Umbilical cord (tissue), 2 donors: ENCODE results near the gene PAFAH1B1. TPM values are rescaled to one million over a fixed set of nuclear protein-coding genes. Genes with fewer than 3 reads are reported as not detected.
A peak's percentile ranks its signal among the peaks of the same experiment; 100 is the strongest.
"Not testable (repeated sequence)": the region's sequence is repeated elsewhere in the genome, so short reads cannot be mapped to it uniquely, and the experiment has no call there.

Experiments used
- DNase-seq: peaks from one replicate; pipeline ENCODE4 v3.0.0-alpha.2; 2015; ENCODE audit warnings: low spot score
- total RNA-seq: library from RNA; depleted of rRNA; stranded (reverse); fragments of >200 nt; gene quantifications from one replicate; pipeline ENCODE4 v1.2.3, GENCODE V29; 2014; ENCODE audit warnings: low replicate concordance; ENCODE audit not compliant: insufficient read depth

PAFAH1B1 gene
- total RNA-seq, result 190 TPM

DNA sequence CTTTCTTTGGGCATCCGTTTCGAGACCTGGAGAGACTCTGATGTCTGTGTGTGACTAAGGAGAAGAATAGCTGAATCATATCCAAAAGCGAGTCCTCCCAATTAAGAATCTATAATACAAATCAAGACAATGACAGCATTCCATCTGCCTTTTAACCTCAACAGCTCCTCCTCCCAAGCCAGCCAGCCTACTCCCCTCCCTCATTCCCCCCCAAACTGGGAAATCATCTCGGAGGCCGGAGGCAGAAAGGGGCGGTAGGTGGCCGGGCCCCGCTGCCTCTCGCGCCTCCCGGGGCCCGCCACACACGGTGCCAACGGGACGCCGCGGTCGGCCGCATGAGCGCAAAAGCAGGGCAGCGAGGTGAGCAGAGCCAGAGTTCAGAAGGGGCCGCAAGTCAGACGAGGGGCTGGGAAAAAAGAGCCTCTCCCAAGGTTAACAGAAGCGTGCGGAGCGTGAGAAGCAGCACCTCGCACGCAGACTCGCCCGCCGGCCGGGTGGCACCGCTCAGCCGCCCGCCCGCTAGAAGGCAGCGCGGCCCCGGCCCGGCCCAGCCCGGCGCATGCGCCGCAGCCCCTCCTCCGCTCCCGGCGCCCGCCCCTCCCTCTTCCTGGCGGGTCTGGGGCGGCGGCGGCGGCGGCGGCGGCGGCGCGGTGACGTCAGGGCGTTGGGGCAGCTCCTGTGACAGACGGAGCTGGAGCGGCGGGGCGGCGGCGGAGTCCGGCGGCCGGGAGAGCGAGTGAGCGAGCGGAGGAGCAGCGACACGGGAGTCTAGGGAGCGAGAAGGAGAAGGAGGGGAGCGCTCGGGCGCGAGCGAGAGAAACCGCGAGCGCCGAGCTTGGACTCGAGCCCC is at the start of gene PAFAH1B1:
Gene PAFAH1B1, plus strand, starts transcription at position 684 of the 850 bp plus-strand sequence. CDS start 44,635 bp downstream, outside the sequence.
- DNase-seq, result peak; percentile 95

GRCh38 chr17:2545393-2545792 is 48.1 kb upstream of the PAFAH1B1 start:
- no peak for DNase-seq

GRCh38 chr17:2547176-2547575 is 46.3 kb upstream of the PAFAH1B1 start:
- peak; percentile 9 for DNase-seq

DNA sequence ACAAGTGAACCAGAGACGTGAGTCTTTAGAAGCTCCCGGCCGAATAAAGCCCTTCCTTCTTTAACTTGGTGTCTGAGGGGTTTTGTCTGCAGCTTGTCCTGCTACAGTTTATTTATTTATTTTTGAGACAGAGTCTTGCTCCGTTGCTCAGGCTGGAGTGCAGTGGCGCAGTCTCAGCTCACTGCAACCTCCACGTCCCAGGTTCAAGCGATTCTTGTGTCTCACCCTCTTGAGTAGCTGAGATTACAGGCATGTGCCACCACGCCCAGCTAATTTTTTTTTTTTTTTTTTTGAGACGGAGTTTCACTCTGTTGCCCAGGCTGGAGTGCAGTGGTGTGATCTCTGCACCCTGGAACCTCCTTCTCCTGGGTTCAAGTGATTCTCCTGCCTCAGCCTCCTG is 45.4 kb upstream of the PAFAH1B1 start:
- not testable (repeated sequence) for DNase-seq

GRCh38 chr17:2549392-2550211 is 43.9 kb upstream of the PAFAH1B1 start:
- DNase-seq, result no peak

- no peak for DNase-seq
These were observed 42.0 kb upstream of the PAFAH1B1 start for GRCh38 chr17:2551493-2551892.

GRCh38 chr17:2551928-2552327 is 41.5 kb upstream of the PAFAH1B1 start:
- DNase-seq, result no peak

DNA sequence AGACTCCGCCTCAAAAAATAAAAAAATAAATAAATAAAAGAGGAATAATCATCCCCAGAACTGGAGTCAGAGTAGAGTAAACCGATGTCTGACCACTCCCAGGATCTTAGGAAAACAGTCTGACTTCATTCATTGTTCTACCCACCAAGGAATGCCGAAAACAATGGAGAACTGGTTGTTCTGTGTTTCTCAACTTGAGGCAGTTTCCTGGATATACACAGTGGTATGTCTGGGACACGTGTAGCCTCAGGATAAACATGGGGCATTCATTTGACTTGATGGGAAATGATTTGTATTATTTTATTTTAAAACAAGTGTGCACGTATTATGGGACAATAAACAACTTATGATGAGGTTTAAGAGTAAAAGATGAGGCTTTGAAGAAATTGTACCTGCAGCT is 32.8 kb upstream of the PAFAH1B1 start:
- DNase-seq, result no peak

GRCh38 chr17:2562162-2562858 is 31.1 kb upstream of the PAFAH1B1 start:
- no peak for DNase-seq

DNA sequence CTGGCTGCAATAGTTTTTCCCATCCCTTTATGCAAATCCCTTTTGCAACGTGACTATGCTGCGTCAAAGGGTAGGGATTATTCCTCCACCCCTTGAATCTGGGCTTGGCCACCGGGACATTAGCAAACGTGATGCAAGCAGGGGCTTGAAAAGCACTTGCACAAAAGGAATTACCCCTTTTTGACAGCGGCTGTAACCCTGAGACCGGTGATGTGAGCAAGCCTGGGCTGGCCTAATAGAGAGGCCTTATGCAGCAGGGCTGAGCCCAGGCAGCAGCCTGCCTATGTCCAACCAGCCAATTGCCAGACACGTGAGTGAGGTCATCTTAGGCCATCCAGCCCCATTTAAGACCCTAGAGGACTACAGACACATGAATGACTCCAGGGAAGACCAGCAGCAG is 30.4 kb upstream of the PAFAH1B1 start:
- DNase-seq, result peak; percentile 60

DNA sequence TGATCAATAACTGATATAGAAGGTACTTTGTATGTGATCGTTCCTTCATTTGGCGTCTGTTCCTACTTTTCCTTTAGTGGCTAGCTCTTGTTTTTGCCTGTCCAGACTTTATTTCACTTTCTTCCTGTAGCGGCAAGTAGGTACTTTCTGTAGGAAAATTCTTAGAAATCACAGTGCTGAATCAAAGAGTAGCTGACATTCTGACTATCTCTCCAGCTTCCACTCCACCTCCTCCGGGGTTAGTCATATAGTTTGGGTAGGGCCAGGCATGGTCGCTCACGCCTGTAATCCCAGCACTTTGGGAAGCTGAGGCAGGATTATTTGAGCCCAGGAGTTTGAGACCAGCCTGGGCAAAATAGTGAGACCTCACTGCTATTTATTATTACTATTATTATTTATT is 29.9 kb upstream of the PAFAH1B1 start:
- DNase-seq, result no peak

DNA sequence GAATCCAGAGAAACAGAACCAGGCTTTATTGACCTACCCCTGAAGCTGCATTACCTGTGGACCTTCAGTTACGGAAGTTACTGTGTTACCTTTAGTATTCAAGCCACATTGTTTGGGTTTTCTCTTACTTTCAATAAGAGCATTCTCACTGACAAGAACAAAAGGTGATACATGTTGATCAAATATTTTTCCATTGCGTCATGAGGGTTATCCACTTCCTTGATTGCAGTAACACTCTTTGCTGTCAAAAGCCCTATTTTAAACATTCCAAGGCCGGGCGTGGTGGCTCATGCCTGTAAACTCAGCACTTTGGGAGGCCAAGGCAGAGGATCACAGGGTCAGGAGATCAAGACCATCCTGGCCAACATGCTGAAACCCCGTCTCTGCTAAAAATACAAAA is 28.6 kb upstream of the PAFAH1B1 start:
- DNase-seq, result peak; percentile 24

- DNase-seq, result no peak
These were observed 27.4 kb upstream of the PAFAH1B1 start for GRCh38 chr17:2566056-2566455.

DNA sequence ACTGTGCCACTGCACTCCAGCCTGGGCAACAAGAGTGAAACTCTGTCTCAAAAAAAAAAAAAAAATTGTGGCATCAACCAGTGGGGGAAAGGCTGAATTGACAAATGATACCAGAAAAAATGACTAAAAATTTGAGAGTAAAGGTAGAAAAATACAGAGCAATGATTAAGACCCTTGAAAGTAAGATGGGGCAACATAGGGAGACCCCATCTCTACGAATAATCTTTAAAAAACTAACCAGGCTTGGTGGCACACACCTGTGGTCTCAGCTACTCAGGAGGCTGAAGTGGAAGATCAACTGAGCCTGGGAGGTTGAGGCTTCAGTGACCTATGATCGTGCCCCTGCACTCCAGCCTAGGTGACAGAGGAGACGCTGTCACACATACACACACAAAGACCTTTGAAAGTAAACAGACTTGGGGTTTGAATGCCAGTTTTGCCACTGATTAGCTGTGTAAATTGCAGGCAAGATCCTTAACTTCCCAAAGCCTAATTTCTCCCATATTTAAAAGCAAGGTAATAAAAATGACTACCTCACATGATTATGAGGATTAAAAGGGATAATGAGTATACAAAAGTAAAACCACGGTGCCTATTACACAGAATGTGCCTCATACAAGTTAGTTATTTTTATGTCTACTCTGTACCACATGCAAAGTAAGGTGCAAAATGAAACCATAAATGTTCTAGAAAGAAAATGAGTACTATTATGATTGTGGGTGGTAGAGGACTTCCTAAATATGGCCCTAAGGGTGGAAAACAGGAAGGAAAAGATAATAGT is 21.7 kb upstream of the PAFAH1B1 start:
- DNase-seq, result no peak

DNA sequence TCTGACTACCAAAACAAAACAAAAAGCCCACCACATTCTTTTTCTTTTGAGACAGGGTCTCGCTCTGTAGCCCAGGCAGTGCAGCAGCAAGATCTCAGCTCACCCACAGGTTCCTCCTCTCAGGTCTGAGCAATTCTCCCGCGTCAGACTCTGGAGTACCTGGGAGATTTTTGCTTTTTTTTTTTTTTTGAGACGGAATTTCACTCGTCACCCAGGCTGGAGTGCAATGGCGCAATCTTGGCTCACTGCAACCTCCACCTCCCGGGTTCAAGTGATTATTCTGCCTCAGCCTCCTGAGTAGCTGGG is 21.2 kb upstream of the PAFAH1B1 start:
- DNase-seq, result not testable (repeated sequence)

DNA sequence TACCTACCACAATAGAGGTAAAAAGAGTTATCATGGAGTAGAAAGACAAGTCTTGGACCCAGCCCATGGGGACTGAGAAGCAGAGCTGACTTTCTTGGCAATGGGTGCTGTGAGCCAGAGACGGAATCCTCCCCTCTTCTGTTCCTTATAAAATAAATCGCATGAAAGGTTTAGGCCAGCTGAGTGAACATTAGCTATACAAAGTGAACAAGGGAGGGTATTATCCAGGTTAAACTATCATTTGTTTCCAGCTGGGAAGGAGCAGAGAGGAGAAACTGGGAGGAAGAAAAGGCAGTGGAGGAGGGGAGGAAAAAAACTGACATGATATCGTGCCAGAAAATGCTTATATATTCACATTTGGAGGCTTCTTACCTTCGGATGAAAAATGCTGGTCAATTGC is 13.3 kb upstream of the PAFAH1B1 start:
- DNase-seq, result no peak

GRCh38 chr17:2580661-2581060 is 12.8 kb upstream of the PAFAH1B1 start:
- DNase-seq, result no peak

- DNase-seq, result no peak
These were observed 11.0 kb upstream of the PAFAH1B1 start for GRCh38 chr17:2582493-2582892.

GRCh38 chr17:2591040-2591640 is 2.3 kb upstream of the PAFAH1B1 start:
- no peak for DNase-seq

DNA sequence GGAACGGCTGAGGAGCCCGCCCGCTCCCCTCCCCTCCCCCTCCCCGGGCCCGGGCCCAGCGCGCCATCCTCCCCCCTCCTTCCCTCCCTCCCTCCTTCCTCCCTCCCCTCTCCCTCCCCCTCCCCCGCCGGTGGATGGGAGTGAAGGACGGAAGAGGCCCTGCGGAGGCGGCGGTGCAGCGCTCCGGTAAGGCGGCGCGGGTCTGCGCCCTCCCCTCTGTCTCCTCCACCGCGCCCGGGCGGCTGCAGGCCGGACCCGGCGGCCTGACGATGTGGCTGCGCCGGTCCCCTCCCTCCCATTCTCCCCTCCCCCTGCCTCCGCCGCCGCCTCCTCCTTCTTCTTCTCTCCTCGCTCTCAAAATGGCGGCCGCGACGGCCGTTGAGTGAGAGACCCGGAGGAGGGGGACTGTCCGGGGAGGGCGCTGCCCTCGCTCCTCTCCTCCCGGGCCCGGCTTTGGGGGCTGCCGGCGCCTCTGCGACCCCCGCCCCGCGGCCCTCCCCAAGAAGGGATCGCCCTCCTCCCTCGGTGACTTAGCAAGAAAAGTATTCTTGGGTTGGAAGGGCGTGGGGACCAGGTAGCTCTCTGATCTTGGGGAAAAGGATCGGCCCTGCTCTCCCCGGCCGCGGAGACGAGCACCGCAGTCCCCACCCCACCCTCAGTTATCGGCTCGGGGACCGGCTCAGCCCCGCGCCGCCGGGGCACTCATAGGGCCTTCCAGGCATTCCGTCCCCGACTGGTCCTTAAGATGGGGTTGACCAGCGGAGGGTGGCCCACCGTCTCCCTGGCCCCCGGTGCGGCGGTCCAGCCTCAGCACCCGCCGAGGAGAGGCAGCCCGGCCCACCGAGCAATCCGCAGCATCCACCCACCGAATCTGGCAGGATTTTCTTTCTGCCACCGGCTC is 617 bp downstream of the PAFAH1B1 start:
- DNase-seq, result peak; percentile 88
